Right lobe of liver (tissue), 4 donors: ENCODE data around the gene PXDN.

Experiments used
- POLR2A ChIP-seq: fragments of 450-650 bp; IDR thresholded peaks from one replicate; pipeline ENCODE4 v1.6.1; 2017; ENCODE audit warnings: antibody characterized with exemption, mild to moderate bottlenecking
- TF ChIP-seq, protein P1 (sequence below), 4 donors: fragments of 200-600 bp in 3 of 4; fragments of 450-650 bp in 1 of 4; IDR thresholded peaks; one replicate each; pipeline versions ENCODE4 v1.5.1 to v1.8.0; 2016 to 2022; ENCODE audit warnings: antibody characterized with exemption in 4 of 4, mild to moderate bottlenecking in 2 of 4
- donor health status: DM: no; HTN: no; CAD: no.
- donor health status: DM: no; HTN: no; CAD: no.
- donor health status: DM: no; HTN: yes; CAD: no.

GRCh38 chr2:1754461-1755170, 10.3 kb upstream of the PXDN start:
- TF ChIP-seq, protein P1, sequence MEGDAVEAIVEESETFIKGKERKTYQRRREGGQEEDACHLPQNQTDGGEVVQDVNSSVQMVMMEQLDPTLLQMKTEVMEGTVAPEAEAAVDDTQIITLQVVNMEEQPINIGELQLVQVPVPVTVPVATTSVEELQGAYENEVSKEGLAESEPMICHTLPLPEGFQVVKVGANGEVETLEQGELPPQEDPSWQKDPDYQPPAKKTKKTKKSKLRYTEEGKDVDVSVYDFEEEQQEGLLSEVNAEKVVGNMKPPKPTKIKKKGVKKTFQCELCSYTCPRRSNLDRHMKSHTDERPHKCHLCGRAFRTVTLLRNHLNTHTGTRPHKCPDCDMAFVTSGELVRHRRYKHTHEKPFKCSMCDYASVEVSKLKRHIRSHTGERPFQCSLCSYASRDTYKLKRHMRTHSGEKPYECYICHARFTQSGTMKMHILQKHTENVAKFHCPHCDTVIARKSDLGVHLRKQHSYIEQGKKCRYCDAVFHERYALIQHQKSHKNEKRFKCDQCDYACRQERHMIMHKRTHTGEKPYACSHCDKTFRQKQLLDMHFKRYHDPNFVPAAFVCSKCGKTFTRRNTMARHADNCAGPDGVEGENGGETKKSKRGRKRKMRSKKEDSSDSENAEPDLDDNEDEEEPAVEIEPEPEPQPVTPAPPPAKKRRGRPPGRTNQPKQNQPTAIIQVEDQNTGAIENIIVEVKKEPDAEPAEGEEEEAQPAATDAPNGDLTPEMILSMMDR (IDR thresholded peaks at IDR 0.05): no peak
- TF ChIP-seq POLR2A: no peak
